HG02970 (cell line): ENCODE measurements around the gene ZNF174.

Experiments used
- ATAC-seq: cut with Tn5 transposase; IDR thresholded peaks from one replicate; pipeline ENCODE4 v1.9.1; 2021; ENCODE audit warnings: mild to moderate bottlenecking, moderate library complexity, moderate number of reproducible peaks; ENCODE audit not compliant: unreplicated experiment, low FRiP score

ZNF174 gene

DNA sequence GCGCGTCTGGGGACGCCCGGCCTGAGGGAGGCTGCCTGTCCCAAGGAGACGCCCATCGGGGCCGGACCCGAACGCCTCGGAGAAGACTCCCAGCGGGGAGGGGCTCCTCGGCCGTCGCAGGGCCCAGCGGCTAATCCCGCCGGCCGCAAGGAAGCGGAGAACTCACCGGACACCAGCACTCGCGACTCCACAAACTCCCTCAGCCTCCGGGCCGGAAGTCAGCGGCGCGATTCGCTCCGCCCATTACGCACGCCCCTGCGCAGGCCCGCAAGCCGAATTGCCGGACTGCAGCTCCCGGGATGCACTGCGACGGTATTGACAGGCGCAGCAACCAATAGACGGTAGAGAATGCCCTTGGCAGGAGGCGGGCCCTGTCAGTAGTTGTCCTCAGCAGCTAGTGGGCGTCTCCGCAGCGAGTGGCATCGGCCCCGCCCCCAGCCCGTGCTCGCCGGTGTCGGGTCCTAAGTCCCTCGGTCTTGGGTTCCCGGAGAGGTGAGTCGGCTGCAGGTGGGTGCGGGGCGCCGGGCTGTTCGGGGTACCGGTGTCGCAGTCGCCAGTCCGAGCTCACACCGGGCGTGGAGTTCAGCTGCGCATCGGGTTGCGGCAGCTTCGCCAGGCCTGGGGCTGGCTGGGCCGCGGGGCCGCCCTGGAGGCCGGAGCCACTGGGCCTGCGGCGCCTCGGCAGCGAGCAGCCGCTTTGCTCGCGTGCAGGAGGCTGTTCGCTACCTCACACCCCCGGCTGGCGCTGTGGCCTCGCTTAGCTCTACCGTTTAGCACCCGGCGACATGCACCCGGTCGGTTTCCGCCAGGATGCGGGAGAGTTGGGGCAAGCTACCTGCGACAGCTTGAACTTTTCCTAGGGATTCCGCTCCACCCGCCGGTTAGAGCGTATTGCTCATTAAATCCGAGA is at the start of gene ZNF174, which contains the start of gene ZSCAN32:
ZNF174 (plus strand) TSS at position 437 of the 910 bp plus-strand sequence. CDS start 790 bp downstream, outside the sequence.
ZSCAN32 (minus strand) TSS at position 226 of the 910 bp plus-strand sequence. CDS start 3,447 bp downstream, outside the sequence.
- ATAC-seq: peak; percentile 99

DNA sequence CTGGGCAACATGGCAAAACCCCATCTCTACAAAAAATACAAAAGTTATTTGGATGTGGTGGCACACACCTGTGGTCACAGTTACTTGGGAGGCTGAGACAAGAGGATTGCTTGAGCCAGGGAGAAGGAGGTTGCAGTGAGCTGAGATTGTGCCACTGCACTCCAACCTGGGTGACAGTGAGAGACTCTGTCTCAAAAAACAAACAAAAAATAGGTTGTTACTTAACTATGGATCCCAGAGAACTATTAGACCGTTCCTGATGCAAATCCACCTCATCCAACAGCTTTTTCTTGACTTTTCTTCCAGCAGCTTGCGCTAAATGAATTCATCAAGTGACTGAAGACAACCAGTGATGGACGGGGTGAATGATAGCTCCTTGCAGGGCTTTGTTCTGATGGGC is 45.4 kb upstream of the ZNF174 start, which contains the start of gene OR2C1:
OR2C1 (plus strand) TSS at position 301 of the 400 bp plus-strand sequence; CDS start at position 353, 52 bp downstream.
- ATAC-seq: no peak

DNA sequence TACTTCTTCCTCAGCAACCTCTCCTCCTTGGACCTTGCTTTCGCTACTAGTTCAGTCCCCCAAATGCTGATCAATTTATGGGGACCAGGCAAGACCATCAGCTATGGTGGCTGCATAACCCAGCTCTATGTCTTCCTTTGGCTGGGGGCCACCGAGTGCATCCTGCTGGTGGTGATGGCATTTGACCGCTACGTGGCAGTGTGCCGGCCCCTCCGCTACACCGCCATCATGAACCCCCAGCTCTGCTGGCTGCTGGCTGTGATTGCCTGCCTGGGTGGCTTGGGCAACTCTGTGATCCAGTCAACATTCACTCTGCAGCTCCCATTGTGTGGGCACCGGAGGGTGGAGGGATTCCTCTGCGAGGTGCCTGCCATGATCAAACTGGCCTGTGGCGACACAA is 44.9 kb upstream of the ZNF174 start:
- ATAC-seq: no peak

DNA sequence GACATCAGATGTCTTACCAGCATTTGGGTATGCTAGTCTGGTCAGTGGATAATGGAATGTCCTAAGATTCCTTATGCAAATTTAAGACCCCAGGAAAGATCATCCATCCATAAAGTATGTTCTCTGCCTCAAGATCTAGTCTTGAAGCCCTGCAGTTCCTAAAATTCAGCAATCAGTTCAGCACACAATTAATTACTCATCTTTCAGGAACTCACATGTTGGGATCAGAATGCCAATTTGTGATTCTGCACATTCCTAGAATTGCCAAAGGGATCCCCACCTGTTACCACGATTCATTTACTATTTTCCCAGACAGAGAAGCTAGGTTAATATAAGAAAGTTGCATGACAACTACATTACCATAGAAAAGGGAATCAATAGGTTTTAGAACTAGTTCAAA is 42.1 kb upstream of the ZNF174 start:
- no peak for ATAC-seq

DNA sequence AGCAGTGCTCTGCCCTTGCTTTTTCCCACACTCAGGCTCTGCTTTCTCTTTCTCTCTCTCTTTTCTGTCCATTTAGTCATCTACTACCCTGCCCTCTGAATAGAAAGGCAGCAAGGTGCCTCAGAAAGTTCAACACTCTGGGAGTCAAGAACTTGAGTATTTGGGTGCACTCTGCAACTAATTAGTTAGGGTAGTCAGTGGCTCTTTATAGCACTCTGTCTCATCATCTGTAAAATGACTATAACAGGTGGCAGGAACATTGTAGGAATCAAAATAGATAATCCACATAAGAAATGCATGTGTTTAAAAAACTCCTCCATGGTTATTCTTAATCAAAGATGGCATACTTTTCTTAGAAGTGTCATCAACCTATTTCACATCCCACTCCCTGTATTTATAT is 38.1 kb upstream of the ZNF174 start:
- no peak for ATAC-seq

DNA sequence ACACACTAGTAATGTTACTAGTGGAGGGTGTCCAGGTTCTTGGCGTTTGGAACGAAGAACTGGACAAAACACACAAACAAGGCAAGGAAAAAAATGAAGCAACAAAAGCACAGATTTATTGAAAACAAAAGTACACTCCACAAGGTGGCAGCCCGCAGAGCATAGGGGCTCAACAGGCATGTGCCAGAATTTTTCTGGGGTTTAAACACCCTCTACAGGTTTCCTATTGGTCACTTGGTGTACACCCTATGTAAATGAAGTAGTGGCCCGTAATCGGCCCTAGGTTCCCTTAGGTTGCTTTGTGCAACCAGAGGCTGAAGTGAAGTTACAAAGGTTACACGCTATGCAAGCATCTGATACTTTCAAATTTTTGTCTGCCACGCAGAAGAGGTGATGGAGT is 37.2 kb upstream of the ZNF174 start:
- no peak for ATAC-seq

DNA sequence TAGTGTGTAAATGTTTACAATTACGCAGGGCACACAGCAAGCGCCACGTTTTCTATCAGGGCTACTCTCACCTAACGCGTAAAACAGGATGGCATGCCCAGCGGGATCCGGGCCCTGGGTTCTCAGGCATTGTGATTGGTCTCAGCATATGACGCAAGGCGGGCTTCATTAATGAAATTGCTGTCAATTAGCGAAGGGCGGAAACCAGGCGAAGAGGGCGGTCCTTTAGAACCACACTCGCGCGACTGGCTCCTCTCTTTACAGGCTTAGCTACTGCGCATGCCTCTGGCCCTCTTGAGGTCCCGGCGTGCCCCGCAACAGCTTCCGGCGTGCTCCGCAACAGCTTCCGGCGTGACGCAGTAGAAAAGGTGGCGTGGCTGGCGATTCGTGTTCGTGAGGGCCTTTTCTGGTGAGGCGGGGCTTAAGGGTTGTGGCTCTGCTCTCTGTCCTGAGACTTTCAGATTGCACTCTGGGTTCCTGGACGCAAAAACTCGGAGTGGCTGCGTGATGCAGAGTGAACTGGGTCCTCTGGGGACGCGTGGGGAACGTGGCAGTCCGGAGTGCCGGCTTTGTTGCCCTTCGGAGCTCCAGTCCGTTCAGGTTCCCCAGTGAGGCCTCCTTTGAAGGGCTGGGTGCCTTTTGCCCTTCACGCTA is 36.1 kb upstream of the ZNF174 start:
- no peak for ATAC-seq

DNA sequence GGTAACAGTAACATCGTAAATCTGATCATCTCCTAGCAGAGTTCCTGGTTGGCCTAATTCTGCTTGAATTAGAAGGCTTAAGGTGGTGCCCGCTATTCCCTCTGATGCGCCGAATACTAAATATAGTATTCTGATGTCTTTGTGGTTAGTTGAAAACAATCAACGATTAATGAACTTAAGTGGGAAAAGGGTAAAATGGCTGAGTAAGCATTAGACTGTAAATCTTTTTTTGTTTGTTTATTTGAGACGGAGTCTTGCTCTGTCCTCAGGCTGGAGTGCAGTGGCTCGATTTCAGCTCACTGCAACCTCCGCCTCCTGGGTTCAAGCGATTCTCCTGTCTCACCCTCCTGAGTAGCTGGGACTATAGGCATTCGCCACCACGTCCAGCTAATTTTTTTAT is 31.9 kb upstream of the ZNF174 start:
- ATAC-seq: no peak

DNA sequence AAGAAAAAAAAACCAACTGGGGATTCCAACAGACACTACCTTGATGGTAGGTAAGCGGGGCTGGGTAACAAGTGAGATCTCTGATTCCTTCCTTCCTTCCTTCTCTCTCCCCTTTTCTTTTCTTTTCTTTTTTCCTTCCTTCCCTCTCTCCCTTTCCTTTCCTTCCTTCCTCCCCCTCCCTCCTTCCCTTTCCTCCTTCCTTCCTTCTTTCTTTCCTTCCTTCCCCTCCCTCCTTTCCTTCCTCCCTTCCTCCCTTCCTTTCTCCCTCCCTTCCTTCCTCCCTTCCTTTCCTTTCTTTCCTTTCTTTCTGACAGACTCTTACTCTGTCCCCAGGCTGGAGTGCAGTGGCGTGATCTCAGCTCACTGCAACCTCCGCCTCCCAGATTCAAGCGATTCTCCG is 25.3 kb upstream of the ZNF174 start:
- ATAC-seq: no peak

DNA sequence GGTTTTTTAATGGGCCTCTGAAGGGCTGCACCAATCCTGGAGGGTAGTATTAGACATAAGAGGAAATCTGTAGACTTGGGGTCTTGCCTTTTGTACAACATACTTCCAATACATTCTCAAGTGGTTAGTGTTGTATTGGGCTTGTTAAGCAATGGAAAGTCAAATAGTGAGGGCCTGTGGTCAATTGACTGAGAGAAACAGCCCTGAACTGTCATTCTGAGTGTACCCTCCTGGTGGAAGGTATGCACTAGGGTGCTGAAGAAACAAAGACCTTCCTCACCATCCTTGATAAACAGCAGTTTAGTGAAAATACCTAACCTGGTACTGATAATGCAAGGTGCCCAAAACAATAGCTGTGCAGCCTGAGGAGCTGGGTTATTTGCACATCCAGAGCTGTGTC is 23.1 kb upstream of the ZNF174 start:
- no peak for ATAC-seq

DNA sequence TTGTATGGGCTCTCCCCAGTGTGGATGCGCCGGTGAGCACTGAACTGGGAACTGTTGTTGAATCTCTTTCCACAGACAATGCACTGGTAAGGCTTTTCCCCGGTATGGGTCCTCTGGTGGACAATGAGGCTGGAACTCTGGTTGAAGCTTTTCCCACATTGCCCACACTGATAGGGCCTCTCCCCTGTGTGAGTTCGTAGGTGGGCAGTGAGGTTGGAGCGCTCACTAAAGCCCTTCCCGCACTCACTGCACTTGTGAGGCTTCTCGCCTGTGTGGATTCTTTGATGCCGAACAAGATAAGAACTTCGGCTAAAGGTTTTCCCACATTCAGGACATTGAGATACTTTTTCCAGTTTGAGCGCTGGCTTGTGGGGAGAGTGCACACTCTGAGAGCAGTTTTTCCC is 18.0 kb upstream of the ZNF174 start:
- ATAC-seq: no peak

DNA sequence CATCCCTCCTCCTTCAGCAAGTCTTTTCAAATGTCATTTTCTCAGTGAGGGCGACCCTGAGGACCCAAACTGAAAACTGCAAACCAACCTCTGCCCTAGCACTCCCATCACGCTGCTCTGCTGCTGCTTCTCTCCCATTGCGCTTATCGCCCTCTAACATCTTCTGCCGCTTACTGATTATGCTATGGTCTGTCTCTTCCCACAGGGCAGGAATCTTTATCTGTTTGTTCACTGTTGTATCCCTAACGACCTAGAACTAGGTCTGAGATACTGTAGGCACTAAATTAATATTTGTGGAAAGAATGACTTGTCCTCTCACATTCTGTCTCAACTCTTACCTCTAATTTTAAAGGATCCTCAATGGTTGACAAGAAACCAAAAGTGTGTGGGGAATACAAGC is 12.7 kb upstream of the ZNF174 start:
- ATAC-seq: no peak

DNA sequence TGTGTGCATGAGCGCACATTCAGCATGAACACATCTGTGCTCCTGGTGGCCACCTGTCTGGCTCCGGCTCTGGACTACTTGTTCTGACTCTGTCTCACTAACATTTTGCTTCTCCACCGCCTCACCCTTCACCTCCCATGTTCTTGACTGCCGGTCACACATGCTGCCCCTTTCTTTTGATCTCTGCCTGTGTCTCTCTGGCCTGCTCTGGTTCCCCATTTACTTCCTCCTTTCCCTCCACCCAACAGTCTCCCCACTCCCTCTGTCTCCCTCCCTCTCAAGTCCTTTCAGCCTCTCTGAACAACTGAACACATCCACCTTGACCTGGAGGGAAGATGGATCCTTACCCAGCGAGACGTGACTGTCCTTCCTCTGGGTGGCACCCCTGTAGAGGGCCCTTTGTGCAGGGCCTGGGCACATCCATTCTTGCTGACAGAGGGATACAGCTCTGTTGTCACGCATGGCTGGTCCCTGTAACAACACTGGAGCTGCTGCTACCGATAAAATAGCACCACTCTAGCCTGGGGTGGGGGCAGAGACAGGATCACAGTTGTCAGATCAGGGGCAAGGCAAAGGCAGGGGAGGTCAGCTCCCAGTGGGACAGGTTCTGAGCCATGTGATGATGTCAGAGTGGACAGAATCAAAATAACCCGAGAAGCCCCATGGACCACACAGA is 11.2 kb upstream of the ZNF174 start:
- ATAC-seq: no peak

DNA sequence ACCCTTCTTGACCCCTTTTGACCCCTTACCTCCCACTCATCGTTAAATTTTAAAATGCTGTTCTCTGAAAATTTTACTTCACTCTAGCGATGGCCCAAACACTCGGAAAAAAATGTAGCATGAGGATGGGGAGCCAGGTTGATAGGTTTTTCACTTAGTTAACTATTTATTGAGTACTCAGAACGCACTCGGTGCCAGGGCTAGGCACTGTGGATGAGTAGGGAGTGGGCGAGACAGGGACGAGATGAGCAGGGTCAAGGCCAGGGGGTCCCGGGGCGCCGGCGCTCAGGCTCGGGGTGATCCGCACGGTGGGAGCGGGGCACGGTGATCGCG is 603 bp upstream of the ZNF174 start:
- ATAC-seq: peak; percentile 34

DNA sequence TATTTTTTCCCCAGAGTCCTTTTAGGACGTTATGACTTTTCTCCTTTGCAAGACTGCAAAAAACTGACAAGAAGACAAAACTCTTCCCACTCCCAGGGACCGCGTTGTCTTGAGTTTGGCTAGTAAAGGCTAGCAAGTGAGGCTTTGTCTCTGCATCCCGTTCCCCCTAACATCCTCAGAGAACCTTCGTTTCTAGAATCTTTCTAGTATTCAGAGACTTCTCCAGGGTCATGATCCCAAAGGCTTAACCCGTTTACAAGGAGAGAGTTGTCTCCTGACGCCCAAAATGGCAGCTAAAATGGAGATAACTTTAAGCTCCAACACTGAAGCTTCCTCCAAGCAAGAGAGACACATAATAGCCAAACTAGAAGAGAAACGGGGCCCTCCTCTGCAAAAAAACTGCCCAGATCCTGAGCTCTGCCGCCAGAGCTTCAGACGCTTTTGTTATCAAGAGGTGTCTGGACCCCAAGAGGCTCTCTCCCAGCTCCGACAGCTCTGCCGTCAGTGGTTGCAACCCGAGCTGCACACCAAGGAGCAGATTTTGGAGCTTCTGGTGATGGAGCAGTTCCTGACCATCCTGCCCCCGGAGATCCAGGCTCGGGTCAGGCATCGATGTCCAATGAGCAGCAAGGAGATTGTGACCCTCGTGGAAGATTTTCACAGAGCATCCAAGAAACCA is 843 bp downstream of the ZNF174 start:
- ATAC-seq: no peak

DNA sequence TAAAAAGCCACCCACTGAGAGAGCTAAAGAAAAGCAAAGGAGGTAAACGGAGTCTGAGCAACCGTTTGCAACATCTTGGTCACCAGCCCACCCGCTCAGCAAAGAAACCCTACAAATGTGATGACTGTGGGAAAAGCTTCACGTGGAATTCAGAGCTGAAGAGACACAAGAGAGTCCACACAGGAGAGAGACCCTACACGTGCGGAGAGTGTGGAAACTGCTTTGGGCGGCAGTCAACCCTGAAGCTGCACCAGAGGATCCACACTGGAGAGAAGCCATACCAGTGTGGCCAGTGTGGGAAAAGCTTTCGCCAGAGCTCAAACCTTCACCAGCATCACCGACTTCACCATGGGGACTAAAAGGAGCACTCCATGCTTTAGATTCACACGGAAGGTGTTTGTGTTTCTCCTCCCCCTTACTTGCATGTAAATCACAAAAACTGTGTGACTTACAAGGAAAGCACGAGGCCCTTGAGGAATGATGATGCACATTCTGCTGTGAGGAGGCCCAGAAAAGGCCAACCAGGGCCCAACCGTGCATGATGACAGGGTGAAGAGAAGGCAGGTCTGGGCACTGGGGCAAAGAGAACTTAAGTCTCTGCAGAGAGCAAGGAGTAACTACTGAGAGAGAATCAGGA is 7.7 kb downstream of the ZNF174 start:
- no peak for ATAC-seq

DNA sequence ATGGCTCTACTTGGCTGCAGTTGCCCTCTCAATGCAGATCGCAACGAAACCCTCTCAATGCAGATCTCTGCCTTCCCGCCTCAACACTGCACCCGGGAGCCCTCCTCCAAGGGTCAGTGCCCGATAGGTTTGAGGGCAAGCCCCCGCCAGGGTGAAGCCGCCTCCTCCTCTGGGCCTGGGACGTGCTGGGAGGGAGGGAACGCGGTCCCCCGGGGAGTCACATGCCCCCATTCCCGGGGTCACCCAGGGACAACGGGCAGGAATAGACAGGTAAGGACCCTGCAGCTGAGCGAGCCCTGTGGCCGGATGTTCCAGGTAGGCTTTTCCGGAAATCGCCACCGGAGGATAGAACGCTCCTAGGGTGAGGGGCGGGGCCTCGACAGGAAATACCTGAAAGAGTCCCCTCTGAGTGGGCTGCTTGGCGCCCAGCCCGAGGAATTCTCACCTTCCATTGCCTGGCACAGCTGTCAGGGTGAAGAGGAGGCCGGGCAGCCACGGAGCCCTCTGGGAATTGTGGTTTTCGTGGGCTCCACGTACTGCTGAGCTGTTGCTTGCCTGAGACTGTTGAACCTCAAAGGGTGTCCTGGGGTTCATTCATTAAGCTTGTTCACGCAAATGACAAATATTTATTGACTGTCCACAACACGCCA is 12.8 kb downstream of the ZNF174 start:
- no peak for ATAC-seq

DNA sequence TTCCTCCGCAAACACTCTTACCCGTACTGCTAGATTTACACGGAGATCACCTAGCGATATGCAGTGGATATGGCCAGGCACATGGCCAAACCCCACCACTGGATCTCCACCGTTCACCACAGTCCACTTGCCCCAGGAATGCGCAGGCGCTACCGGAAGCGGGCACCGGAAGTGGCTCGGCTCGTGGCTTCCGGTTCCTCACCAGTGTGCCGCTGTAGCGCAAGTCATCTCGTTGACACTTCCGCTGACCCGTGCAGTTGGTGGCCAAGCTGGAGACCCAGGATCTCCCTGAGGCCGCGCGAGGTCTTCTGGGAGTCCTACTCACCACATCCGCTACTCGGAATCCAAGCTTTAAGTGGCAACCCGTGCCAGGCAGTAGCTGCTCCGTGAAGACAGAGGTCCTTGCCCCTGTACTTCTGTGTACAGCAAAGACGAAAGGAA is 30.8 kb downstream of the ZNF174 start:
- ATAC-seq: no peak

DNA sequence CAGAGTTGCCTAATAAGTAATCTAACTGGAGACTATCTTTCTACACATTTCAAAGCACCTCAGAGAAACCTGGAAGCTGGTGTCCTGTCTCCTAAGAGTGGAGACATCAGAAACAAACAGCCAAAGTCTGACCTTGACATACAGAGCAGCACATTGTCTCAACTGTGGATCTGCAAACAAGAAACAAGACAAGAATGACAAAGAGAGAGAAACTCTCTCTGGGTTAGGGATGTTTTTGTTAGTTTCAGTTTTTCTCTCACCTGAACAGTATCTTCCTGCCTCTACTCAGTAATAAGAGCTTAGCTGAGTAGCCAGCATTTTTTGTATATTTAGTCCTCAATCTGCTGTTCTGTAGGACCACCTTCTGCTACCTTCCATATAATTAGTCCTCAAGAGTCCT is 33.4 kb downstream of the ZNF174 start:
- no peak for ATAC-seq

DNA sequence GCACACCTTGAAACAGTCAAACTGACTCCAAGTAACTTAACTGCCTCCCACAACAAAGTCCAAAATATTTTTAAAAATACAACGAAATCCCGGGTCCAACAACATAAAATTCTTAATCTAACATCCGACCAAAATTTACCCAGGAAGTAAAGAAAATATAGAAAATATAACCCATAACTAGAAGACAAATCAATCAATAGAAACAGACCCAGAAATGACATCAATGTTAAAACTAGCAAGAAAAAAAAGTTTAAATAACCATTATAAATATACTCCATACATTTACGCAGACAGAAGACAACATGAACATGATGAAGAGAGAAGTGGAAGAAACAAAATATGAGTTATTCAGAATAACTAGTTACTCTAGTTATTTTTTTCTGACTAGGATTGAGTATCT is 38.6 kb downstream of the ZNF174 start:
- no peak for ATAC-seq
